Bladder microvascular endothelial cell (primary cell): ENCODE data around the gene GALNT2. TPM values are rescaled to one million over a fixed set of nuclear protein-coding genes. Genes with fewer than 3 reads are reported as not detected.

Experiments used
- total RNA-seq: library from RNA; depleted of rRNA; stranded (reverse); fragments of >200 nt; gene quantifications from 2 replicates; pipeline ENCODE4 v1.2.3, GENCODE V29; 2014

GALNT2 gene
- total RNA-seq, result 26.6 and 64.4 TPM in 2 replicates

GRCh38 chr1:230066466-230067404 is at the start of gene GALNT2:
GALNT2 (plus strand) TSS chr1:230067238; CDS start chr1:230067281, 43 bp downstream.

